B cell (primary cell): Measurements from ENCODE around the gene RILP. TPM values are rescaled to one million over a fixed set of nuclear protein-coding genes. Genes with fewer than 3 reads are reported as not detected.

Experiments used
- ATAC-seq: fragments of 200-7000 bp; cut with Tn5 transposase; one replicate; pipeline ENCODE4 v1.10.0; 2021; ENCODE audit warnings: low read depth, mild to moderate bottlenecking, moderate number of reproducible peaks, moderate library complexity
- CTCF ChIA-PET: fragments of 350-600 bp; sonication (Branson Sonifier 250); formaldehyde crosslinking; loops from one replicate; lab custom pipeline; 2021; ENCODE audit warnings: antibody characterized with exemption, inconsistent platforms; lab: Charles Lee
- POLR2A ChIA-PET: fragments of 350-600 bp; sonication (Branson Sonifier 250); formaldehyde crosslinking; loops from one replicate; lab custom pipeline; 2021; ENCODE audit warnings: antibody characterized with exemption; lab: Charles Lee
- DNase-seq: peaks from one replicate; pipeline ENCODE4 v3.0.0; 2013
- H2AFZ ChIP-seq: 2 replicates; pipeline ENCODE4 v1.6.1; 2012; ENCODE audit warnings: mild to moderate bottlenecking, low read depth, low read length; ENCODE audit not compliant: insufficient read depth, poor library complexity, severe bottlenecking
- H3K27ac ChIP-seq, 2 donors: 1 replicate in 1 of 2; 2 replicates in 1 of 2; pipeline ENCODE4 v1.5.1; 2012 to 2013; ENCODE audit warnings: low read length in 2 of 2, mild to moderate bottlenecking in 2 of 2, moderate library complexity in 1 of 2
- H3K27me3 ChIP-seq, 4 experiments: fragments of 200-600 bp in 1 of 4; sonication (generic) in 1 of 4; replicated peaks in 1 of 4; 1 replicate in 2 of 4; 2 replicates in 2 of 4; pipeline versions ENCODE4 v1.6.1 to v1.7.0; 2013 to 2016; ENCODE audit warnings: low read length in 3 of 4, mild to moderate bottlenecking in 2 of 4, mixed read lengths in 1 of 4, moderate library complexity in 1 of 4; ENCODE audit not compliant: insufficient read depth in 4 of 4, control insufficient read depth in 3 of 4; ENCODE audit errors: control extremely low read depth in 1 of 4
- H3K36me3 ChIP-seq, 2 experiments: replicated peaks in 1 of 2; 1 replicate in 1 of 2; 2 replicates in 1 of 2; pipeline versions ENCODE4 v1.6.1 to v1.7.1; 2013; ENCODE audit warnings: low read length in 1 of 2; ENCODE audit not compliant: insufficient read depth in 2 of 2, control insufficient read depth in 1 of 2; ENCODE audit errors: control extremely low read depth in 1 of 2, extremely low read depth in 1 of 2
- H3K4me1 ChIP-seq, 2 donors: fragments of 200-600 bp in 1 of 2; sonication (generic) in 1 of 2; 1 replicate in 1 of 2; 2 replicates in 1 of 2; pipeline versions ENCODE4 v1.5.1 to v1.6.1; 2013 to 2017; ENCODE audit warnings: low read length in 2 of 2; ENCODE audit not compliant: control insufficient read depth in 2 of 2, insufficient read depth in 2 of 2
- H3K4me2 ChIP-seq: replicated peaks from 2 replicates; pipeline ENCODE3; 2012; ENCODE audit warnings: mild to moderate bottlenecking, low read depth, low read length; ENCODE audit not compliant: poor library complexity, severe bottlenecking
- H3K4me3 ChIP-seq, 5 experiments: fragments of 200-600 bp in 1 of 5; sonication (generic) in 1 of 5; 1 replicate in 3 of 5; 2 replicates in 2 of 5; pipeline versions ENCODE4 v1.5.1 to v1.7.0; 2011 to 2016; ENCODE audit warnings: low read length in 4 of 5, mild to moderate bottlenecking in 4 of 5, low read depth in 2 of 5, control low read depth in 1 of 5, moderate library complexity in 1 of 5; ENCODE audit not compliant: insufficient read depth in 1 of 5; ENCODE audit errors: control extremely low read depth in 1 of 5, extremely low read depth in 1 of 5
- H3K79me2 ChIP-seq: fragments of 200-600 bp; sonication (generic); one replicate; pipeline ENCODE4 v1.6.0; 2016; ENCODE audit warnings: low read length; ENCODE audit not compliant: control insufficient read depth, insufficient read depth
- H3K9ac ChIP-seq: fragments of 200-600 bp; sonication (generic); 2 replicates; pipeline ENCODE4 v1.6.1; 2017; ENCODE audit warnings: mild to moderate bottlenecking, low read length, moderate library complexity
- H3K9me3 ChIP-seq, 3 donors: one replicate each; pipeline versions ENCODE4 v1.6.1 to v1.7.1; 2013; ENCODE audit warnings: low read length in 2 of 3; ENCODE audit not compliant: control insufficient read depth in 2 of 3, insufficient read depth in 1 of 3; ENCODE audit errors: control extremely low read depth in 1 of 3
- H4K20me1 ChIP-seq: 2 replicates; pipeline ENCODE4 v1.6.0; 2012; ENCODE audit warnings: mild to moderate bottlenecking, low read length; ENCODE audit not compliant: insufficient read depth, control insufficient read depth, poor library complexity, severe bottlenecking
- H3K27ac Mint-ChIP-seq: one replicate; pipeline ENCODE4 v1.8.0; 2021; ENCODE audit warnings: mixed read lengths
- H3K27me3 Mint-ChIP-seq: one replicate; pipeline ENCODE4 v1.8.0; 2021; ENCODE audit warnings: mixed read lengths
- H3K4me1 Mint-ChIP-seq: one replicate; pipeline ENCODE4 v1.8.0; 2021; ENCODE audit warnings: mixed read lengths
- H3K4me3 Mint-ChIP-seq: one replicate; pipeline ENCODE4 v1.8.0; 2021; ENCODE audit warnings: mixed read lengths
- H3K9me3 Mint-ChIP-seq: one replicate; pipeline ENCODE4 v1.8.0; 2022; ENCODE audit warnings: mixed read lengths; ENCODE audit not compliant: insufficient read depth
- CTCF ChIP-seq: fragments of 200-600 bp; IDR thresholded peaks from one replicate; pipeline ENCODE4 v1.8.0; 2022; ENCODE audit warnings: antibody characterized with exemption, mild to moderate bottlenecking
- EZH2 ChIP-seq: IDR thresholded peaks from 2 replicates; pipeline ENCODE4 v1.6.1; 2012; ENCODE audit warnings: borderline replicate concordance, low read depth, mild to moderate bottlenecking, moderate library complexity, low read length; ENCODE audit not compliant: insufficient read depth, poor library complexity, severe bottlenecking
- WGBS: methylation state at CpG from one replicate; pipeline ENCODE4 v1.1.5; 2013; ENCODE audit warnings: missing lambda C conversion rate; ENCODE audit not compliant: insufficient coverage; 5-methylcytosine and 5-hydroxymethylcytosine counted together
- intact Hi-C: fragments of 100-400 bp; cut with micrococcal nuclease; formaldehyde crosslinking; loops from one replicate; pipeline ENCODE4 v1.10.0; 2022
- polyA plus RNA-seq: library from polyadenylated mRNA; depleted of rRNA; stranded (reverse); fragments of >200 nt; gene quantifications from 2 replicates; pipeline ENCODE4 v1.2.3, GENCODE V29; 2012
- total RNA-seq, 2 donors: library from RNA; stranded (reverse); fragments of 120-200 nt in 1 of 2; gene quantifications; 1 replicate in 1 of 2; 2 replicates in 1 of 2; pipeline versions ENCODE4 v1.2.3 to v1.2.4, GENCODE V29; 2013 to 2022

Gene RILP
- total and polyA plus RNA-seq, 2 donors (not counting 1 experiment from before 2014, with no cell fraction given), result 1.1 to 7.0 TPM

GRCh38 chr17:1626333-1626732, 23.3 kb downstream of the RILP start:
- Histone ChIP-seq H3K27ac (peak overlapping the region; percentile 73 to 94), H3K4me3 (peak overlapping the region; percentile 59 to 97 (median 92)), H4K20me1 (peaks cover 4% of the 10 kb centered on the region), H3K4me2 (peak overlapping the region; percentile 100), H3K79me2 (peaks cover 59% of the 10 kb centered on the region), H3K9me3 (peaks cover 0 to 3% (median 0%) of the 10 kb centered on the region in 3 donors), H3K36me3 (peaks cover 0 to 29% of the 10 kb centered on the region in 2 experiments), H3K4me1 (peaks cover 44 to 51% of the 10 kb centered on the region in 2 donors), H3K27me3 (no peaks in the 10 kb centered on the region), H3K9ac (peak overlapping the region; percentile 87), H2AFZ (no peak overlapping the region)
- peak overlapping the region; percentile 97 for H3K27ac Mint-ChIP-seq
- DNase-seq, result no peak
- H3K27me3 Mint-ChIP-seq, result no peaks in the 10 kb centered on the region
- intact Hi-C loops, result loop anchor here (5.0 kb wide), 1 partner anchor 776 kb away; the partner anchor contains the start of gene MNT
- 88% methylated on average over 3 of the region's 3 CpGs for WGBS
- CTCF ChIA-PET, result interaction anchor here (0.5 to 10.4 kb wide), 8 partner anchors 11 to 62 kb away, joined by 3 to 326 read pairs (median 6); partner anchors contain the start of genes RILP and SCARF1
- no peaks in the 10 kb centered on the region for H3K9me3 Mint-ChIP-seq
- peaks cover 43% of the 10 kb centered on the region for H3K4me1 Mint-ChIP-seq
- POLR2A ChIA-PET, result interaction anchor here (0.6 to 7.3 kb wide), 12 partner anchors 8 to 164 kb away, joined by 3 to 127 read pairs (median 6); partner anchors contain the start of gene RILP
- TF ChIP-seq EZH2, result no peak
- no peak for TF ChIP-seq CTCF
- peak overlapping the region; percentile 94 for H3K4me3 Mint-ChIP-seq
- ATAC-seq, result no peak

GRCh38 chr17:1625581-1625980, 24.1 kb downstream of the RILP start:
- Histone ChIP-seq H2AFZ (no peak overlapping the region), H3K4me1 (peaks cover 36 to 44% of the 10 kb centered on the region in 2 donors), H4K20me1 (peaks cover 12% of the 10 kb centered on the region), H3K4me3 (no peak overlapping the region), H3K27me3 (no peaks in the 10 kb centered on the region), H3K9ac (no peak overlapping the region), H3K9me3 (no peaks in the 10 kb centered on the region), H3K27ac (peak overlapping the region in 1 of 2 donors; percentile 94), H3K36me3 (peaks cover 0 to 30% of the 10 kb centered on the region in 2 experiments), H3K79me2 (peaks cover 67% of the 10 kb centered on the region), H3K4me2 (peak overlapping the region; percentile 100)
- CTCF ChIA-PET, result interaction anchor here (0.9 to 10.4 kb wide), 7 partner anchors 9 to 61 kb away, joined by 3 to 326 read pairs (median 3); partner anchors contain the start of genes RILP and SCARF1
- POLR2A ChIA-PET, result interaction anchor here (0.6 to 7.3 kb wide), 7 partner anchors 7 to 72 kb away, joined by 3 to 127 read pairs (median 9); no protein-coding TSS in a partner anchor
- H3K4me3 Mint-ChIP-seq, result peak overlapping the region; percentile 94
- ATAC-seq (no peak), DNase-seq (no peak)
- peak overlapping the region; percentile 63 for H3K27ac Mint-ChIP-seq
- whole genome bisulfite sequencing, result 100% methylated on average over 2 of the region's 6 CpGs
- no peaks in the 10 kb centered on the region for H3K9me3 Mint-ChIP-seq
- intact Hi-C loops, result loop anchor here (5.0 kb wide), 1 partner anchor 777 kb away; the partner anchor contains the start of gene MNT
- H3K27me3 Mint-ChIP-seq, result no peaks in the 10 kb centered on the region
- TF ChIP-seq CTCF, result no peak
- no peak for TF ChIP-seq EZH2
- H3K4me1 Mint-ChIP-seq, result peaks cover 37% of the 10 kb centered on the region
